OCI-M2 (cell line): ENCODE results near the gene N4BP2.
"Not testable (repeated sequence)": the region's sequence is repeated elsewhere in the genome, so short reads cannot be mapped to it uniquely, and the experiment has no call there.

Experiments used
- DNase-seq: peaks from one replicate; lab custom pipeline; 2025; ENCODE audit not compliant: unreplicated experiment; lab: John Stamatoyannopoulos, UW

The N4BP2 gene

GRCh38 chr4:40056716-40057585, at the start of gene N4BP2:
Gene N4BP2, plus strand, starts transcription at chr4:40056850. Its CDS starts 40,491 bp downstream, at chr4:40097341.
- no peak for DNase-seq

- no peak for DNase-seq
Observed at GRCh38 chr4:40016007-40016406, 40.6 kb upstream of the N4BP2 start.

GRCh38 chr4:40020221-40020620, 36.4 kb upstream of the N4BP2 start:
- DNase-seq = no peak

GRCh38 chr4:40021116-40021515, 35.5 kb upstream of the N4BP2 start:
- not testable (repeated sequence) for DNase-seq

- DNase-seq = not testable (repeated sequence)
Observed at GRCh38 chr4:40024049-40024448, 32.6 kb upstream of the N4BP2 start.

GRCh38 chr4:40032785-40033184, 23.9 kb upstream of the N4BP2 start:
- DNase-seq = no peak

- no peak for DNase-seq
Observed at GRCh38 chr4:40033613-40034012, 23.0 kb upstream of the N4BP2 start.

GRCh38 chr4:40038977-40039376, 17.7 kb upstream of the N4BP2 start:
- DNase-seq = no peak

- DNase-seq = no peak
Observed at GRCh38 chr4:40040908-40041307, 15.7 kb upstream of the N4BP2 start.

- no peak for DNase-seq
Observed at GRCh38 chr4:40043786-40044185, 12.9 kb upstream of the N4BP2 start.

GRCh38 chr4:40046311-40046980, 10.2 kb upstream of the N4BP2 start:
- DNase-seq = no peak

- no peak for DNase-seq
Observed at GRCh38 chr4:40053161-40053560, 3.5 kb upstream of the N4BP2 start.

- no peak for DNase-seq
Observed at GRCh38 chr4:40055511-40055862, 1.2 kb upstream of the N4BP2 start.

GRCh38 chr4:40055863-40056715, 561 bp upstream of the N4BP2 start:
- no peak for DNase-seq

GRCh38 chr4:40057586-40058091, 989 bp downstream of the N4BP2 start:
- DNase-seq = peak; percentile 41

- DNase-seq = no peak
Observed at GRCh38 chr4:40058121-40058520, 1.5 kb downstream of the N4BP2 start.

- no peak for DNase-seq
Observed at GRCh38 chr4:40058854-40059253, 2.2 kb downstream of the N4BP2 start.

GRCh38 chr4:40059362-40059761, 2.7 kb downstream of the N4BP2 start:
- no peak for DNase-seq

GRCh38 chr4:40065010-40065409, 8.4 kb downstream of the N4BP2 start:
- no peak for DNase-seq

GRCh38 chr4:40066651-40067050, 10.0 kb downstream of the N4BP2 start:
- no peak for DNase-seq

- DNase-seq = no peak
Observed at GRCh38 chr4:40070387-40070786, 13.7 kb downstream of the N4BP2 start.
